K562 (cell line): ENCODE results near the gene ZMPSTE24. TPM values are rescaled to one million over a fixed set of nuclear protein-coding genes. Genes with fewer than 3 reads are reported as not detected.

Source experiments
- BCLAF1 ChIP-seq, 2 experiments: fragments of 450-650 bp in 1 of 2; IDR thresholded peaks; 2 replicates each; pipeline ENCODE4 v1.6.1; 2011 to 2017; ENCODE audit warnings: low read depth in 2 of 2, antibody characterized with exemption in 1 of 2, borderline replicate concordance in 1 of 2, low read length in 1 of 2, mild to moderate bottlenecking in 1 of 2, mixed read lengths in 1 of 2; ENCODE audit not compliant: control insufficient read depth in 1 of 2
- CCNT2 ChIP-seq: IDR thresholded peaks from 2 replicates; pipeline ENCODE4 v1.6.1; 2011; ENCODE audit warnings: borderline replicate concordance, low read depth, mild to moderate bottlenecking, moderate library complexity, mixed read lengths, low read length; ENCODE audit not compliant: insufficient read length; ENCODE audit errors: extremely low read depth
- CREB3 ChIP-seq: fragments of 450-650 bp; conservative IDR thresholded peaks from 2 replicates; pipeline ENCODE4 v1.6.1; 2016; ENCODE audit warnings: missing genetic modification characterization, low read depth, mild to moderate bottlenecking, missing compliant biosample characterization, moderate library complexity
- DDX20 ChIP-seq: fragments of 450-650 bp; IDR thresholded peaks from 2 replicates; pipeline ENCODE4 v1.6.1; 2016; ENCODE audit warnings: missing genetic modification characterization, low read depth, mild to moderate bottlenecking, missing compliant biosample characterization, moderate library complexity
- DMBX1 ChIP-seq: fragments of 250-450 bp; sonication (Bioruptor Pico); IDR thresholded peaks from 2 replicates; pipeline ENCODE4 v1.8.0; 2022; ENCODE audit warnings: inconsistent platforms, mild to moderate bottlenecking, moderate library complexity, borderline replicate concordance
- FOXK2 ChIP-seq, 2 experiments: fragments of 450-650 bp; IDR thresholded peaks in 1 of 2; conservative IDR thresholded peaks in 1 of 2; 2 replicates each; pipeline ENCODE4 v1.6.1; 2016; ENCODE audit warnings: low read depth in 2 of 2, mild to moderate bottlenecking in 1 of 2
- FOXM1 ChIP-seq, 2 experiments: fragments of 450-650 bp in 1 of 2; sonication (generic) in 1 of 2; formaldehyde crosslinking in 1 of 2; IDR thresholded peaks; 2 replicates each; pipeline versions ENCODE4 v1.6.1 to v1.9.0; 2017 to 2022; ENCODE audit warnings: low read depth in 2 of 2, mild to moderate bottlenecking in 2 of 2, missing genetic modification reagents in 1 of 2, moderate library complexity in 1 of 2
- GATA2 ChIP-seq: sonication (generic); formaldehyde crosslinking; IDR thresholded peaks from 2 replicates; pipeline ENCODE4 v1.4.0; 2020; ENCODE audit warnings: mild to moderate bottlenecking, missing genetic modification reagents
- LEF1 ChIP-seq: fragments of 450-650 bp; IDR thresholded peaks from 2 replicates; pipeline ENCODE4 v1.6.1; 2016; ENCODE audit warnings: mild to moderate bottlenecking
- MXI1 ChIP-seq: IDR thresholded peaks from 2 replicates; pipeline ENCODE4 v1.6.1; 2011; ENCODE audit warnings: low read depth, mild to moderate bottlenecking, improper control_type of control experiment, low read length
- NFE2L1 ChIP-seq: fragments of 450-650 bp; IDR thresholded peaks from 2 replicates; pipeline ENCODE4 v1.6.1; 2016; ENCODE audit warnings: missing genetic modification characterization, low read depth, mild to moderate bottlenecking, missing compliant biosample characterization, moderate library complexity, borderline replicate concordance
- RCOR1 ChIP-seq, 2 experiments: IDR thresholded peaks; 2 replicates each; pipeline ENCODE4 v1.6.1; 2012; ENCODE audit warnings: low read depth in 2 of 2, low read length in 2 of 2, borderline replicate concordance in 1 of 2, improper control_type of control experiment in 1 of 2
- SRSF9 ChIP-seq: fragments of 200-400 bp; formaldehyde crosslinking; IDR thresholded peaks from 2 replicates; pipeline ENCODE4 v1.6.1; 2017; ENCODE audit warnings: low read depth, low read length, borderline replicate concordance
- TAF9B ChIP-seq: fragments of 450-650 bp; IDR thresholded peaks from 2 replicates; pipeline ENCODE4 v1.6.1; 2018; ENCODE audit warnings: mild to moderate bottlenecking; ENCODE audit not compliant: partially characterized antibody
- TBP ChIP-seq: optimal IDR thresholded peaks from 2 replicates; pipeline ENCODE3; 2011; ENCODE audit warnings: low read depth, low read length, improper control_type of control experiment
- ZNF224 ChIP-seq: sonication (generic); formaldehyde crosslinking; IDR thresholded peaks from 2 replicates; pipeline ENCODE4 v1.8.0; 2022; ENCODE audit warnings: mild to moderate bottlenecking, missing genetic modification reagents
- ZNF311 ChIP-seq: fragments of 250-450 bp; sonication (Bioruptor Pico); IDR thresholded peaks from 2 replicates; pipeline ENCODE4 v1.4.0; 2020; ENCODE audit warnings: mild to moderate bottlenecking, moderate library complexity
- ZNF644 ChIP-seq: fragments of 200-800 bp; sonication (Bioruptor generic); IDR thresholded peaks from 2 replicates; pipeline ENCODE4 v1.6.1; 2016; ENCODE audit warnings: low read depth, missing genetic modification characterization, missing compliant biosample characterization
- ZNF764 ChIP-seq: fragments of 250-450 bp; sonication (Bioruptor Pico); IDR thresholded peaks from 2 replicates; pipeline ENCODE4 v1.4.0; 2020; ENCODE audit warnings: low read depth, mild to moderate bottlenecking, moderate library complexity
- polyA plus RNA-seq, 8 experiments: library from polyadenylated mRNA; depleted of rRNA in 4 of 8; stranded (reverse) in 5 of 8; unstranded in 3 of 8; fragments of >200 nt; fragmentation: Nextera tagmentation in 2 of 8; fragmentation: Illumina TruSeq in 1 of 8; extraction: Ambion mirVana in 2 of 8; extraction: Trizol in 1 of 8; gene quantifications; 2 replicates each; pipeline versions ENCODE4 v1.2.1 to v1.2.3, GENCODE V29; 2011 to 2014; ENCODE audit warnings: inconsistent platforms in 1 of 8, missing spikeins in 1 of 8
- total RNA-seq, 7 experiments: library from RNA; depleted of rRNA in 6 of 7; stranded (reverse); fragments of >200 nt in 6 of 7; fragmentation: Illumina TruSeq in 2 of 7; extraction: Trizol in 2 of 7; gene quantifications; 2 replicates each; pipeline versions ENCODE4 v1.2.1 to v1.2.3, GENCODE V29; 2011 to 2021; ENCODE audit warnings: low replicate concordance in 1 of 7
- TF ChIP-seq, protein P1 (sequence below): IDR thresholded peaks from 2 replicates; pipeline ENCODE4 v1.6.1; 2011; ENCODE audit not compliant: insufficient read length; ENCODE audit errors: extremely low read depth

Gene ZMPSTE24
- total and polyA plus RNA-seq, 9 of the 15 experiments (the other 6 are each of a cell fraction or from before 2014, with no cell fraction given) = 30.7 to 75.9 (median 64.3) TPM

- TF ChIP-seq GATA2 (peak; percentile 70), ZNF764 (CRISPR knock-in tag) (no peak), FOXK2 (conservative IDR thresholded peaks at IDR 0.05 in 1 of 2, IDR thresholded peaks at IDR 0.05 in 1 of 2; ENCODE audit: low read depth in 2 of 2) (no peak), SRSF9 (no peak), ZNF311 (CRISPR knock-in tag) (no peak), MXI1 (0 out of 2 replicates have a peak, but pooled peaks have one; percentile 46), BCLAF1 (IDR thresholded peaks at IDR 0.05; ENCODE audit: borderline replicate concordance in 1 of 2, control insufficient read depth in 1 of 2, low read depth in 2 of 2, low read length in 1 of 2) (no peak), RCOR1 (IDR thresholded peaks at IDR 0.05; ENCODE audit: borderline replicate concordance in 1 of 2, low read depth in 2 of 2, low read length in 2 of 2) (peak in 1 of 2 experiments; percentile 82; a peak in 1 of 4 replicates), LEF1 (peak; percentile 60; the same call in 1 of the 2 replicates), DMBX1 (CRISPR knock-in tag) (no peak), ZNF644 (tag) (0 out of 2 replicates have a peak, but pooled peaks have one; percentile 65), TBP (no peak), NFE2L1 (tag) (no peak), CREB3 (tag) (no peak), TAF9B (no peak), ZNF224 (CRISPR knock-in tag) (no peak), CCNT2 (peak; percentile 30), DDX20 (0 out of 2 replicates have a peak, but pooled peaks have one; percentile 30), FOXM1 (IDR thresholded peaks at IDR 0.05; ENCODE audit: low read depth) (peak; percentile 74; the same call in 1 of the 2 replicates), FOXM1 (CRISPR knock-in tag; IDR thresholded peaks at IDR 0.05; ENCODE audit: low read depth) (no peak)
- TF ChIP-seq, protein P1, sequence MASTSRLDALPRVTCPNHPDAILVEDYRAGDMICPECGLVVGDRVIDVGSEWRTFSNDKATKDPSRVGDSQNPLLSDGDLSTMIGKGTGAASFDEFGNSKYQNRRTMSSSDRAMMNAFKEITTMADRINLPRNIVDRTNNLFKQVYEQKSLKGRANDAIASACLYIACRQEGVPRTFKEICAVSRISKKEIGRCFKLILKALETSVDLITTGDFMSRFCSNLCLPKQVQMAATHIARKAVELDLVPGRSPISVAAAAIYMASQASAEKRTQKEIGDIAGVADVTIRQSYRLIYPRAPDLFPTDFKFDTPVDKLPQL = no peak
Measured at GRCh38 chr1:40221977-40222772, 35.9 kb upstream of the ZMPSTE24 start (continued).
